ENCODE results near the gene ETHE1.

DNA sequence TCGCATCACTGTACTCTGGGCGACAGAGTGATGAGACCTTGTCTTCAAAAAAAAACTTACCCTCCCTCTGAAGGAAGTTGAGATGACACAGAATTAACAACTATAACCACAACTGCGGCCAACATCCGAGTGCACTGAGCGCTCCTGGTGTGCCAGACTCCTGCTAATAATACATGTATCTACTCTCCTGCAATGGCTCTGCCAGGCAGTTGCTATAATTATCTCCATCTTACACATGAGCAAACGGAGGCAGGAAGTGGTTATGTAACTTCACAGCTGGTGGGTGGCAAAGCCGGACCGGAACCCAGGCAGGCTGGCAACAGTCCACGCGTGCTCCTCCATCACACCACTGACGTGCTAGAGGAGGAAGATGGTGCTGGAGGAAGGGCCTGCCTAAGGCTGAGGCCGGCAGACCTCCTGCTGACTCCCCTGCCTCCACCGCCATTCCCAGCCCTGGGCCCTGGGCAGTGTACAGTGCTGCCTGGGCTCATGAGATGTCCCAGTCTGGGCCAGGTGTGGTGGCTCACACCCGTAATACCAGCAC, 35.8 kb upstream of the ETHE1 start:
- TF ChIP-seq POLR2A (IDR thresholded peaks at IDR 0.05; ENCODE audit: control extremely low read depth in 1 of 2, low read depth in 2 of 2, low read length in 2 of 2) (no peak), SP1 (IDR thresholded peaks at IDR 0.05; ENCODE audit: low read depth, low read length) (no peak), TBP (IDR thresholded peaks at IDR 0.05; ENCODE audit: low read depth, low read length) (no peak), BACH1 (IDR thresholded peaks at IDR 0.05; ENCODE audit: low read length) (no peak), CEBPB (IDR thresholded peaks at IDR 0.05; ENCODE audit: low read depth, low read length) (no peak)
- TF ChIP-seq, protein P1, sequence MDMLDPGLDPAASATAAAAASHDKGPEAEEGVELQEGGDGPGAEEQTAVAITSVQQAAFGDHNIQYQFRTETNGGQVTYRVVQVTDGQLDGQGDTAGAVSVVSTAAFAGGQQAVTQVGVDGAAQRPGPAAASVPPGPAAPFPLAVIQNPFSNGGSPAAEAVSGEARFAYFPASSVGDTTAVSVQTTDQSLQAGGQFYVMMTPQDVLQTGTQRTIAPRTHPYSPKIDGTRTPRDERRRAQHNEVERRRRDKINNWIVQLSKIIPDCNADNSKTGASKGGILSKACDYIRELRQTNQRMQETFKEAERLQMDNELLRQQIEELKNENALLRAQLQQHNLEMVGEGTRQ (IDR thresholded peaks at IDR 0.05; ENCODE audit: low read length), result no peak
- TF ChIP-seq, protein P2, sequence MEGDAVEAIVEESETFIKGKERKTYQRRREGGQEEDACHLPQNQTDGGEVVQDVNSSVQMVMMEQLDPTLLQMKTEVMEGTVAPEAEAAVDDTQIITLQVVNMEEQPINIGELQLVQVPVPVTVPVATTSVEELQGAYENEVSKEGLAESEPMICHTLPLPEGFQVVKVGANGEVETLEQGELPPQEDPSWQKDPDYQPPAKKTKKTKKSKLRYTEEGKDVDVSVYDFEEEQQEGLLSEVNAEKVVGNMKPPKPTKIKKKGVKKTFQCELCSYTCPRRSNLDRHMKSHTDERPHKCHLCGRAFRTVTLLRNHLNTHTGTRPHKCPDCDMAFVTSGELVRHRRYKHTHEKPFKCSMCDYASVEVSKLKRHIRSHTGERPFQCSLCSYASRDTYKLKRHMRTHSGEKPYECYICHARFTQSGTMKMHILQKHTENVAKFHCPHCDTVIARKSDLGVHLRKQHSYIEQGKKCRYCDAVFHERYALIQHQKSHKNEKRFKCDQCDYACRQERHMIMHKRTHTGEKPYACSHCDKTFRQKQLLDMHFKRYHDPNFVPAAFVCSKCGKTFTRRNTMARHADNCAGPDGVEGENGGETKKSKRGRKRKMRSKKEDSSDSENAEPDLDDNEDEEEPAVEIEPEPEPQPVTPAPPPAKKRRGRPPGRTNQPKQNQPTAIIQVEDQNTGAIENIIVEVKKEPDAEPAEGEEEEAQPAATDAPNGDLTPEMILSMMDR (IDR thresholded peaks at IDR 0.05; ENCODE audit: control extremely low read depth in 1 of 3, insufficient read depth in 1 of 3, low read depth in 1 of 3, low read length in 3 of 3), result no peak

All from H1 (cell line).